ENCODE data around the gene DRC7. TPM values are rescaled to one million over a fixed set of nuclear protein-coding genes. Genes with fewer than 3 reads are reported as not detected.

Gene DRC7
- polyA plus RNA-seq, 1 of the 3 experiments (the other 2 are of a cell fraction), result 0.58 TPM

GRCh38 chr16:57653936-57654335 is 40.7 kb upstream of the DRC7 start:
- H3K36me3 ChIP-seq (replicated peaks in 1 of 2; ENCODE audit: control insufficient read depth in 1 of 2, insufficient read depth in 2 of 2, low read length in 1 of 2), result no peaks in the 10 kb centered on the region
- CTCF ChIA-PET, result interaction anchor here (0.9 to 1.8 kb wide), 5 partner anchors 10 to 78 kb away, joined by 3 to 6 read pairs (median 5); no protein-coding TSS in a partner anchor

More at GRCh38 chr16:57653936-57654335, 40.7 kb upstream of the DRC7 start:
- Histone ChIP-seq H3K4me2 (no peak overlapping the region), H3K4me1 (ENCODE audit: control insufficient read depth in 1 of 2, insufficient read depth in 2 of 2, low read depth in 1 of 2, low read length in 1 of 2) (no peaks in the 10 kb centered on the region; a peak in 1 of 4 replicates), H3K27me3 (ENCODE audit: insufficient read depth) (no peaks in the 10 kb centered on the region), H3K9me3 (no peaks in the 10 kb centered on the region), H3F3A (replicated peaks; ENCODE audit: insufficient read depth) (peaks cover 3% of the 10 kb centered on the region), H3K9me2 (no peaks in the 10 kb centered on the region), H3K4me3 (ENCODE audit: low read depth in 2 of 2, low read length in 1 of 2) (no peak overlapping the region), H2AFZ (ENCODE audit: low read depth) (no peak overlapping the region), H4K20me1 (ENCODE audit: insufficient read depth) (no peaks in the 10 kb centered on the region), H3K79me2 (ENCODE audit: insufficient read depth) (no peaks in the 10 kb centered on the region), H3K27ac (ENCODE audit: low read depth in 2 of 2, low read length in 1 of 2) (no peak overlapping the region), H3K9ac (no peak overlapping the region)
- TF ChIP-seq EZH2phosphoT487 (IDR thresholded peaks at IDR 0.05; ENCODE audit: borderline replicate concordance, low read depth) (no peak), SMC3 (IDR thresholded peaks at IDR 0.05; ENCODE audit: low read depth, low read length) (no peak), RXRA (IDR thresholded peaks at IDR 0.05; ENCODE audit: borderline replicate concordance, low read depth) (no peak), FOXM1 (IDR thresholded peaks at IDR 0.05; ENCODE audit: low read depth) (no peak), MXI1 (IDR thresholded peaks at IDR 0.05; ENCODE audit: low read depth, low read length) (no peak), MEF2A (IDR thresholded peaks at IDR 0.05; ENCODE audit: borderline replicate concordance, low read depth) (no peak), IRF3 (IDR thresholded peaks at IDR 0.05; ENCODE audit: low read depth, low read length) (no peak), ZBTB33 (IDR thresholded peaks at IDR 0.05; ENCODE audit: borderline replicate concordance, low read depth) (no peak), CTCF (IDR thresholded peaks at IDR 0.05) (no peak), GATA2 (CRISPR knock-in tag; IDR thresholded peaks at IDR 0.05) (no peak), MAX (IDR thresholded peaks at IDR 0.05; ENCODE audit: low read depth) (no peak), EP300 (IDR thresholded peaks at IDR 0.05; ENCODE audit: borderline replicate concordance in 1 of 2, low read depth in 1 of 2, low read length in 1 of 2) (no peak)
- DNase-seq, result no peak
- POLR2A ChIA-PET, result interaction anchor here (0.6 kb wide), 1 partner anchor 81 kb away, joined by 3 read pairs; no protein-coding TSS in a partner anchor
- 90% methylated on average over 13 of the region's 16 CpGs for WGBS (ENCODE audit: low lambda C conversion rate)
